ENCODE results near the gene TSKU.

DNA sequence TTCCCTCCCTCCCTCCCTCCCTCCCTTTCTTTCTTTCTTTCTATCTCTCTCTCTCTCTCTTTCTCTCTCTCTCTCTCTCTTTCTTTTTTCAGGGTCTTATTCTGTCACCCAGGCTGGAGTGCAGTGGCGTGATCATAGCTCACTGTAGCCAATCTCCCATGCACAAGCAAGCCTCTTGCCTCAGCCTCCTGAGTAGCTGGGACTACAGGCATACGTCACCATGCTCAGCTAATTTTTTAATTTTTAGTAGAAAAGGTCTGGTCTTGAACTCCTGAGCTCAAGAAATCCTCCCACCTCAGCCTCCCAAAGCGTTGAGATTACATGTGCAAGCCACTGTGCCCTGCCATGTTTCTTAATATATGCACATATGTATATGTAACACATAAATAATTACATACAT, 19.0 kb downstream of the TSKU start:
- TF ChIP-seq RXRA (IDR thresholded peaks at IDR 0.05; ENCODE audit: borderline replicate concordance, low read depth) (no peak), EP300 (IDR thresholded peaks at IDR 0.05; ENCODE audit: borderline replicate concordance in 1 of 2, low read depth in 1 of 2, low read length in 1 of 2) (no peak), MXI1 (IDR thresholded peaks at IDR 0.05; ENCODE audit: low read depth, low read length) (no peak), SMC3 (IDR thresholded peaks at IDR 0.05; ENCODE audit: low read depth, low read length) (no peak)
- TF ChIP-seq, protein P1, sequence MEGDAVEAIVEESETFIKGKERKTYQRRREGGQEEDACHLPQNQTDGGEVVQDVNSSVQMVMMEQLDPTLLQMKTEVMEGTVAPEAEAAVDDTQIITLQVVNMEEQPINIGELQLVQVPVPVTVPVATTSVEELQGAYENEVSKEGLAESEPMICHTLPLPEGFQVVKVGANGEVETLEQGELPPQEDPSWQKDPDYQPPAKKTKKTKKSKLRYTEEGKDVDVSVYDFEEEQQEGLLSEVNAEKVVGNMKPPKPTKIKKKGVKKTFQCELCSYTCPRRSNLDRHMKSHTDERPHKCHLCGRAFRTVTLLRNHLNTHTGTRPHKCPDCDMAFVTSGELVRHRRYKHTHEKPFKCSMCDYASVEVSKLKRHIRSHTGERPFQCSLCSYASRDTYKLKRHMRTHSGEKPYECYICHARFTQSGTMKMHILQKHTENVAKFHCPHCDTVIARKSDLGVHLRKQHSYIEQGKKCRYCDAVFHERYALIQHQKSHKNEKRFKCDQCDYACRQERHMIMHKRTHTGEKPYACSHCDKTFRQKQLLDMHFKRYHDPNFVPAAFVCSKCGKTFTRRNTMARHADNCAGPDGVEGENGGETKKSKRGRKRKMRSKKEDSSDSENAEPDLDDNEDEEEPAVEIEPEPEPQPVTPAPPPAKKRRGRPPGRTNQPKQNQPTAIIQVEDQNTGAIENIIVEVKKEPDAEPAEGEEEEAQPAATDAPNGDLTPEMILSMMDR (IDR thresholded peaks at IDR 0.05), result no peak

All from SK-N-SH (cell line).